Type B pancreatic cell (in vitro differentiated cells): ENCODE results near the gene UCHL5. TPM values are rescaled to one million over a fixed set of nuclear protein-coding genes. Genes with fewer than 3 reads are reported as not detected.
A peak's percentile ranks its signal among the peaks of the same experiment; 100 is the strongest.

Experiments
- DNase-seq: peaks from one replicate; pipeline ENCODE4 v3.0.0; 2021; ENCODE audit warnings: mixed read lengths; ENCODE audit not compliant: unreplicated experiment; ENCODE audit errors: extremely low spot score
- H3K27ac Mint-ChIP-seq: 2 replicates; pipeline ENCODE4 v1.8.0; 2021; ENCODE audit warnings: mild to moderate bottlenecking, mixed read lengths
- H3K27me3 Mint-ChIP-seq: 2 replicates; pipeline ENCODE4 v1.8.0; 2021; ENCODE audit warnings: mixed read lengths
- H3K36me3 Mint-ChIP-seq: 2 replicates; pipeline ENCODE4 v1.8.0; 2021; ENCODE audit warnings: mixed read lengths
- H3K4me1 Mint-ChIP-seq: one replicate; pipeline ENCODE4 v1.8.0; 2021; ENCODE audit warnings: mixed read lengths; ENCODE audit not compliant: unreplicated experiment
- H3K4me3 Mint-ChIP-seq: 2 replicates; pipeline ENCODE4 v1.8.0; 2021; ENCODE audit warnings: mild to moderate bottlenecking, mixed read lengths
- H3K9me3 Mint-ChIP-seq: 2 replicates; pipeline ENCODE4 v1.8.0; 2021; ENCODE audit warnings: mixed read lengths
- total RNA-seq: library from RNA; stranded (reverse); gene quantifications from 2 replicates; pipeline ENCODE4 v1.2.1, GENCODE V29; 2021; ENCODE audit warnings: low replicate concordance
- TF ChIP-seq, protein P1 (sequence below): fragments of 200-600 bp; sonication (generic); conservative IDR thresholded peaks from 2 replicates; pipeline ENCODE4 v1.5.0; 2021; ENCODE audit warnings: antibody characterized with exemption, mild to moderate bottlenecking

UCHL5 gene
- total RNA-seq, 1 donor from 2014 or later: 31.3 TPM

DNA sequence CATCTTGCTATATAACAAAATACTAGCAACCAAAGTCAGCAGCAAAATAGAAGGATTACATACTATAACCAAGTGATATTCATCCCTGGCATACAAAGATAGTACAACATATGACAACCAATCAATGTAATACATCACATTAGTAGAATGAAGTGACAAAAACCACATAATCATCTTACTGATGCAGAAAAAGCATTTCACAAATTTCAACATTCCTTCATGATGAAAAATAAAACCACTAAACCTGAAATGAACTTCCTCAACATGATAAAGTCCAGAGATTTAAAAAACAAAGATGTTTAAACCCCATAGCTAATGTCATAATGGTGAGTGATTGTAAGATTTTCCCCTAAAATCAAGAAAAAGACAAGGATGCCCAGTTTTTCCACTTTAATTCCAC lies 18.8 kb upstream of the UCHL5 start:
- Mint-ChIP-seq H3K36me3 (peaks cover 46% of the 10 kb centered on the region), H3K9me3 (peaks cover 7% of the 10 kb centered on the region)
- no peak for DNase-seq

DNA sequence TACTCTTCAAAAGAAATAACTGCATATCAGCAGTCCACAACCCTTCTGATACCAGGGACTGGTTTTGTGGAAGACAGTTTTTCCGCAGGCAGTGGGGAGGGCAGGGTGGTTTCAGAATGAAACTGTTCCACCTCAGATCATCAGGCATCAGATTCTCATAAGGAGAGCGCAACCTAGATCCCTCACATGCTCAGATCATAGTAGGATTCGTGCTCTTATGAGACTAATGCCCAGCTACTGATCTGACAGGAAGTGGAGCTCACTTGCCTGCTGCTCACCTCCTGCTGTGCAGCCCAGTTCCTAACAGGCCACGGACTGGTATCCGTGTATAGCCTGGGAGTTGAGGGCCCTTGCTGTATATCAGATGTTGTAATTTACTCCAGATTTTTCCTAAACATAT lies 11.8 kb upstream of the UCHL5 start:
- Mint-ChIP-seq H3K9me3 (no peaks in the 10 kb centered on the region), H3K27me3 (no peaks in the 10 kb centered on the region), H3K27ac (no peak overlapping the region), H3K4me1 (peaks cover 20% of the 10 kb centered on the region), H3K4me3 (no peak overlapping the region), H3K36me3 (peaks cover 20% of the 10 kb centered on the region)
- DNase-seq: no peak
- TF ChIP-seq, protein P1, sequence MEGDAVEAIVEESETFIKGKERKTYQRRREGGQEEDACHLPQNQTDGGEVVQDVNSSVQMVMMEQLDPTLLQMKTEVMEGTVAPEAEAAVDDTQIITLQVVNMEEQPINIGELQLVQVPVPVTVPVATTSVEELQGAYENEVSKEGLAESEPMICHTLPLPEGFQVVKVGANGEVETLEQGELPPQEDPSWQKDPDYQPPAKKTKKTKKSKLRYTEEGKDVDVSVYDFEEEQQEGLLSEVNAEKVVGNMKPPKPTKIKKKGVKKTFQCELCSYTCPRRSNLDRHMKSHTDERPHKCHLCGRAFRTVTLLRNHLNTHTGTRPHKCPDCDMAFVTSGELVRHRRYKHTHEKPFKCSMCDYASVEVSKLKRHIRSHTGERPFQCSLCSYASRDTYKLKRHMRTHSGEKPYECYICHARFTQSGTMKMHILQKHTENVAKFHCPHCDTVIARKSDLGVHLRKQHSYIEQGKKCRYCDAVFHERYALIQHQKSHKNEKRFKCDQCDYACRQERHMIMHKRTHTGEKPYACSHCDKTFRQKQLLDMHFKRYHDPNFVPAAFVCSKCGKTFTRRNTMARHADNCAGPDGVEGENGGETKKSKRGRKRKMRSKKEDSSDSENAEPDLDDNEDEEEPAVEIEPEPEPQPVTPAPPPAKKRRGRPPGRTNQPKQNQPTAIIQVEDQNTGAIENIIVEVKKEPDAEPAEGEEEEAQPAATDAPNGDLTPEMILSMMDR: no peak

More for the DNA sequence above, 18.8 kb upstream of the UCHL5 start:
- no peaks in the 10 kb centered on the region for H3K27me3 Mint-ChIP-seq
- TF ChIP-seq, protein P1: no peak
- no peak overlapping the region for H3K27ac Mint-ChIP-seq
- no peak overlapping the region for H3K4me3 Mint-ChIP-seq
- no peaks in the 10 kb centered on the region for H3K4me1 Mint-ChIP-seq

DNA sequence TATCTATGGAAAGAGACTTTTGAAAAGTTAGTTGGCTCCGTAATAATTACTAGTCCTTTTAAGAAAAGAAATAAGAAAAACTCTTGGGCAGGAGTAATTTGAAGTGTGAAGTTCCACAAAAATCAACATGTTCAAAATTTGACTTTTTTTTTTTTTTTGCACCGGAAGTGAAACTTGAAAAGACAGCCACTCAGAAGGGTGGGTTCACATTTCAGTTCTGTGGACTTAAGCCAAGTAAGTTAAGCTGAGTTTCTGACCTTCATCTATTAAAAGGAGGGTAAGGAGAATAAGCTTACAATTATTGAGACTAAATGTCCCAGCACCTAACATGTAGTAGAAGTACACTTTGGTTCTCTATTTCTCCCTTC lies 11.2 kb upstream of the UCHL5 start:
- Mint-ChIP-seq H3K4me1 (peaks cover 22% of the 10 kb centered on the region), H3K27me3 (no peaks in the 10 kb centered on the region), H3K4me3 (no peak overlapping the region), H3K36me3 (peaks cover 15% of the 10 kb centered on the region), H3K27ac (no peak overlapping the region), H3K9me3 (no peaks in the 10 kb centered on the region)
- DNase-seq: no peak
- TF ChIP-seq, protein P1: peak; percentile 15

DNA sequence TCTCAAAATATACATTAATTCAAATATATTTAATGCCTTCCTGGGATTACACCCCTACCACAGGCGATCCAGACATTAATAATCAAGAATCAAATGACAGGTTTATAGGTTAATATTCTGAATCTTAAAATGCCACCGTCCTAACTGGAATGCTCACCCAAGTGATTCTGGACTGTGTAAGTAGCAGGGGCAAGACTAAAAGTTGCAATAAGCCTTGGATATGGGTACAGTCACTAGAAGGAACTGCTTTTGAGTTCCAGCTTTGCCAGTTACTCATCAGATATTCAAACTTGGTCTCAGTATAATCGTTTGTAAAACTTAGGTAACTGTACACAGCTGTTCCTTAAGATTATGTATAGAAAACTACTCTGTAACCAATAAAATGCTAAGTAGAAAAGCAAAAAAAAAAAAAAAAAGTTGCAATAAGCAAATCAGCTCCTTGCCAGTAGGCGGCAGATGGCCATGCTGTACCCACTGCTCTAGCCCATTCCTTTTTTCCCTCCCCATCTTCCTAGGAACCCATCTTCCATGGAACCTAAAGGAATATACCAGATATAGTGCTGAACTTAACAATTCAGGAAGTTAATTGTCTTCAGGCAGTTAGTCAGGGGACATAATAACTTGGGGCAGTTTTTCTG lies 10.7 kb upstream of the UCHL5 start:
- H3K27me3 Mint-ChIP-seq: no peaks in the 10 kb centered on the region
- H3K4me3 Mint-ChIP-seq: no peak overlapping the region
- peaks cover 15% of the 10 kb centered on the region for H3K36me3 Mint-ChIP-seq
- H3K9me3 Mint-ChIP-seq: no peaks in the 10 kb centered on the region
- TF ChIP-seq, protein P1: peak; percentile 68
- peaks cover 22% of the 10 kb centered on the region for H3K4me1 Mint-ChIP-seq
- H3K27ac Mint-ChIP-seq: no peak overlapping the region
- no peak for DNase-seq

DNA sequence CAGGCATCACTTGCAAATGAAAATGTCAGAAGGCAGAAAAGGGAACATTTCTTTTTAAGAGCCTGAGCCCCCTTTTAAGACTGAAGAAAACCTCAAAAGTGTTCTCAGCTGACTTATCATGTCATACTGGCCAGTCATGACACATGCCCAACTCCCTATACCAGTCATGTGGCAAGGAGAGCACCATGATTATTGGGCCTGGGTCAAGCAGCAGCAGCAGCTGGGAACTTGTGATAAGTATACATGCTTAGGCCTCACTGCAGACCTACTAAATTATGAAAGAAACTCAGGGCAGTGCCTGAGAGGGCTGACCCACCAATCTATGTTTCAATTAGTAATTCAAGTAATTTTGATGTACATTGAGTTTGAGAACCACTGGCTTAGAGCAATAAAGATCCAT lies 8.9 kb upstream of the UCHL5 start:
- no peak for DNase-seq
- TF ChIP-seq, protein P1: no peak
- Mint-ChIP-seq H3K4me3 (no peak overlapping the region), H3K4me1 (peaks cover 22% of the 10 kb centered on the region), H3K9me3 (no peaks in the 10 kb centered on the region), H3K27ac (no peak overlapping the region), H3K36me3 (peaks cover 17% of the 10 kb centered on the region), H3K27me3 (no peaks in the 10 kb centered on the region)

DNA sequence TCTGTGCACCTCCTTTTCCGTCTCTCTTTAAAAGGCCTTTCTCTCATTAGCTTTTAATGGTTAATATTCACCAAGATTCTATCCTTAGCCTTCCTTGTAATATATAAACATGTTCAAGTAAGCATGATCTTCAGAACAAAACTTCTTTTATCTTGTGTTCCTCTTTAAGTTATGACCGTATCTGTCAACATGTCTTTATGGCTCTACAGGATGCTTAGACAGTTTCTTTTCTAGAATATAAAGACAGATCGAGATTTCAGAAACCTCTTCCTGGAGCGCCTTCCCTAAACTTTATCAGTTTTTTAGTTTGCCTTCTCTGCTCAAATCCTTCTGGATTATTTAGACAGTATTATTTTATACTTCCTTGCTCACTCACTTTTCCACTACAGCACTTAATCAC lies 7.4 kb upstream of the UCHL5 start:
- no peak for DNase-seq
- Mint-ChIP-seq H3K27ac (no peak overlapping the region), H3K36me3 (peaks cover 16% of the 10 kb centered on the region), H3K4me3 (no peak overlapping the region), H3K4me1 (peaks cover 22% of the 10 kb centered on the region), H3K27me3 (no peaks in the 10 kb centered on the region), H3K9me3 (no peaks in the 10 kb centered on the region)
- TF ChIP-seq, protein P1: no peak
